HCT116 (cell line): ENCODE data around the gene ALG1. TPM values are rescaled to one million over a fixed set of nuclear protein-coding genes. Genes with fewer than 3 reads are reported as not detected.

Experiments
- ATAC-seq: fragments of 200-7000 bp; cut with Tn5 transposase; 2 replicates; pipeline ENCODE4 v1.9.1; 2020; ENCODE audit warnings: mild to moderate bottlenecking, moderate library complexity
- BruUV-seq: library from RNA; stranded (reverse); fragments of 400-500 nt; replicated peaks from 2 replicates; lab custom pipeline; 2021; lab: Mats Ljungman, UMichigan
- CTCF ChIA-PET: fragments of 300-600 bp; sonication (Branson Sonifier 250); formaldehyde crosslinking; loops from one replicate; lab custom pipeline; 2021; ENCODE audit warnings: antibody characterized with exemption; lab: Charles Lee
- POLR2A ChIA-PET: fragments of 300-600, 350-600 bp; sonication (Branson Sonifier 250); formaldehyde crosslinking; loops from one replicate; lab custom pipeline; 2021; ENCODE audit warnings: antibody characterized with exemption; lab: Charles Lee
- RAD21 ChIA-PET, 2 experiments: fragments of 300-600 bp; sonication (Branson Sonifier 250); formaldehyde crosslinking; loops; one replicate each; lab custom pipeline; 2023; ENCODE audit warnings: low total read pairs in 2 of 2; ENCODE audit not compliant: uncharacterized antibody in 2 of 2, unreplicated experiment in 2 of 2, low non-redundant PET in 1 of 2; lab: Charles Lee
- DNase-seq: peaks from one replicate; pipeline ENCODE4 v3.0.0-alpha.2; 2010; ENCODE audit warnings: low read depth, low spot score
- H2AFZ ChIP-seq: fragments of 200-600 bp; shearing (Covaris generic), sonication (generic); 2 replicates; pipeline ENCODE4 v1.6.1; 2017; ENCODE audit warnings: low read depth, mixed run types, mixed read lengths, antibody characterized with exemption, low read length; ENCODE audit not compliant: poor library complexity, severe bottlenecking
- H3K27ac ChIP-seq: 2 replicates; pipeline ENCODE4 v1.5.1; 2012; ENCODE audit warnings: low read depth, low read length
- H3K27me3 ChIP-seq: fragments of 200-600 bp; sonication (generic); 2 replicates; pipeline ENCODE4 v1.6.1; 2016; ENCODE audit warnings: mixed run types, low read length, mixed read lengths; ENCODE audit not compliant: insufficient read depth
- H3K36me3 ChIP-seq, 2 experiments: fragments of 200-500 bp in 1 of 2; fragments of 200-600 bp in 1 of 2; sonication (Bioruptor generic) in 1 of 2; sonication (generic) in 1 of 2; 2 replicates each; pipeline versions ENCODE4 v1.5.1 to v1.6.1; 2014 to 2016; ENCODE audit warnings: low read length in 2 of 2, inconsistent platforms in 1 of 2, mixed read lengths in 1 of 2, mixed run types in 1 of 2; ENCODE audit not compliant: insufficient read depth in 2 of 2, control insufficient read depth in 1 of 2
- H3K4me1 ChIP-seq, 2 experiments: fragments of 200-600 bp in 1 of 2; sonication (generic) in 1 of 2; 2 replicates each; pipeline versions ENCODE4 v1.5.1 to v1.6.1; 2012 to 2017; ENCODE audit warnings: low read length in 2 of 2, inconsistent platforms in 1 of 2, mild to moderate bottlenecking in 1 of 2, mixed read lengths in 1 of 2, mixed run types in 1 of 2, moderate library complexity in 1 of 2; ENCODE audit not compliant: insufficient read depth in 2 of 2, control insufficient read depth in 1 of 2
- H3K4me2 ChIP-seq: fragments of 200-600 bp; sonication (generic); 2 replicates; pipeline ENCODE4 v1.6.1; 2017; ENCODE audit warnings: mixed run types, low read length, mixed read lengths
- H3K4me3 ChIP-seq, 2 experiments: fragments of 200-600 bp in 1 of 2; sonication (generic) in 1 of 2; replicated peaks in 1 of 2; 2 replicates each; pipeline ENCODE4 v1.5.1; 2011 to 2016; ENCODE audit warnings: low read length in 2 of 2, control low read depth in 1 of 2, low read depth in 1 of 2, mild to moderate bottlenecking in 1 of 2, mixed read lengths in 1 of 2, mixed run types in 1 of 2
- H3K79me2 ChIP-seq: fragments of 200-600 bp; sonication (generic); 2 replicates; pipeline ENCODE4 v1.6.1; 2017; ENCODE audit warnings: mild to moderate bottlenecking, mixed run types, low read length, moderate library complexity, mixed read lengths; ENCODE audit not compliant: insufficient read depth
- H3K9ac ChIP-seq: fragments of 200-600 bp; sonication (generic); 2 replicates; pipeline ENCODE4 v1.6.1; 2016; ENCODE audit warnings: low read length, mixed read lengths
- H3K9me2 ChIP-seq: fragments of 200-600 bp; sonication (generic), shearing (Covaris generic); 2 replicates; pipeline ENCODE4 v1.6.1; 2017; ENCODE audit warnings: mixed run types, mild to moderate bottlenecking, moderate library complexity; ENCODE audit not compliant: insufficient read depth
- H3K9me3 ChIP-seq, 2 experiments: fragments of 200-500 bp in 1 of 2; fragments of 200-600 bp in 1 of 2; sonication (Bioruptor generic) in 1 of 2; sonication (generic) in 1 of 2; 2 replicates each; pipeline ENCODE4 v1.6.1; 2014 to 2017; ENCODE audit warnings: low read length in 2 of 2, mixed read lengths in 2 of 2, inconsistent platforms in 1 of 2, low read depth in 1 of 2, mild to moderate bottlenecking in 1 of 2, mixed run types in 1 of 2, moderate library complexity in 1 of 2; ENCODE audit not compliant: control insufficient read depth in 1 of 2, insufficient read depth in 1 of 2
- H4K20me1 ChIP-seq: fragments of 200-600 bp; sonication (generic), shearing (Covaris generic); 2 replicates; pipeline ENCODE4 v1.6.1; 2017; ENCODE audit warnings: mixed run types, mild to moderate bottlenecking, moderate library complexity; ENCODE audit not compliant: insufficient read depth
- CEBPB ChIP-seq: IDR thresholded peaks from 2 replicates; pipeline ENCODE4 v1.6.1; 2012; ENCODE audit warnings: low read depth
- ELF1 ChIP-seq: IDR thresholded peaks from 2 replicates; pipeline ENCODE4 v1.6.1; 2012; ENCODE audit warnings: low read depth, borderline replicate concordance
- EZH2phosphoT487 ChIP-seq: fragments of 200-600 bp; IDR thresholded peaks from 2 replicates; pipeline ENCODE4 v1.6.1; 2018; ENCODE audit warnings: antibody characterized with exemption, borderline replicate concordance
- FOSL1 ChIP-seq: IDR thresholded peaks from 2 replicates; pipeline ENCODE4 v1.6.1; 2012; ENCODE audit warnings: low read depth
- JUND ChIP-seq: IDR thresholded peaks from 2 replicates; pipeline ENCODE4 v1.6.1; 2012
- POLR2A ChIP-seq: IDR thresholded peaks from 2 replicates; pipeline ENCODE4 v1.7.0; 2011; ENCODE audit warnings: borderline replicate concordance; ENCODE audit not compliant: insufficient read depth, insufficient read length; ENCODE audit errors: extremely low read depth
- POLR2AphosphoS5 ChIP-seq: IDR thresholded peaks from 2 replicates; pipeline ENCODE4 v1.6.1; 2011; ENCODE audit warnings: mild to moderate bottlenecking, low read depth, low read length, moderate library complexity
- REST ChIP-seq: IDR thresholded peaks from 2 replicates; pipeline ENCODE4 v1.6.1; 2012; ENCODE audit warnings: low read depth
- SRF ChIP-seq: IDR thresholded peaks from 2 replicates; pipeline ENCODE4 v1.6.1; 2012; ENCODE audit warnings: low read depth
- TCF7L2 ChIP-seq: IDR thresholded peaks from 2 replicates; pipeline ENCODE4 v1.7.0; 2011; ENCODE audit warnings: borderline replicate concordance, inconsistent platforms; ENCODE audit not compliant: insufficient read depth, insufficient read length; ENCODE audit errors: extremely low read depth
- YY1 ChIP-seq: IDR thresholded peaks from 2 replicates; pipeline ENCODE4 v1.6.1; 2011; ENCODE audit warnings: low read length, low read depth, moderate library complexity, mild to moderate bottlenecking; ENCODE audit not compliant: insufficient replicate concordance; ENCODE audit errors: extremely low read depth
- ZFX ChIP-seq: fragments of 450-650 bp; IDR thresholded peaks from 2 replicates; pipeline ENCODE4 v1.6.1; 2017
- intact Hi-C: fragments of 100-400 bp; cut with micrococcal nuclease; formaldehyde crosslinking; loops from 2 replicates; pipeline ENCODE4 v1.10.0; 2022
- total RNA-seq: library from RNA; stranded (reverse); gene quantifications from one replicate; pipeline ENCODE4 v1.2.1, GENCODE V29; 2021; ENCODE audit not compliant: unreplicated experiment
- TF ChIP-seq, protein P1 (sequence below): IDR thresholded peaks from 2 replicates; pipeline ENCODE4 v1.6.1; 2011; ENCODE audit warnings: mild to moderate bottlenecking, low read length, moderate library complexity; ENCODE audit not compliant: insufficient replicate concordance; ENCODE audit errors: extremely low read depth
- TF ChIP-seq, protein P2 (sequence below): IDR thresholded peaks from 2 replicates; pipeline ENCODE4 v1.6.1; 2012

The ALG1 gene
- total RNA-seq, 1 experiment from 2014 or later, result 27.1 TPM

GRCh38 chr16:5070431-5071186 lies 1.0 kb upstream of the ALG1 start:
- Histone ChIP-seq H3K79me2 (peaks cover 33% of the 10 kb centered on the region), H3K9me2 (no peaks in the 10 kb centered on the region), H3K27ac (no peak overlapping the region), H3K9me3 (no peaks in the 10 kb centered on the region), H3K4me2 (peak overlapping the region; percentile 92; the same call in 1 of the 2 replicates), H3K36me3 (peaks cover 0 to 5% of the 10 kb centered on the region in 2 experiments; a peak in 1 of 4 replicates), H3K27me3 (0 out of 2 replicates have a peak, but pooled peaks cover 4% of the 10 kb centered on the region), H3K4me3 (no peak overlapping the region), H3K4me1 (peaks cover 4 to 16% of the 10 kb centered on the region in 2 experiments; a peak in 3 of 4 replicates), H4K20me1 (no peaks in the 10 kb centered on the region), H3K9ac (no peak overlapping the region), H2AFZ (peak overlapping the region; percentile 75)
- ATAC-seq, result no peak
- no peak for TF ChIP-seq CEBPB
- no peak for TF ChIP-seq JUND
- no peak for TF ChIP-seq REST
- TF ChIP-seq ELF1, result no peak
- TF ChIP-seq, protein P1, sequence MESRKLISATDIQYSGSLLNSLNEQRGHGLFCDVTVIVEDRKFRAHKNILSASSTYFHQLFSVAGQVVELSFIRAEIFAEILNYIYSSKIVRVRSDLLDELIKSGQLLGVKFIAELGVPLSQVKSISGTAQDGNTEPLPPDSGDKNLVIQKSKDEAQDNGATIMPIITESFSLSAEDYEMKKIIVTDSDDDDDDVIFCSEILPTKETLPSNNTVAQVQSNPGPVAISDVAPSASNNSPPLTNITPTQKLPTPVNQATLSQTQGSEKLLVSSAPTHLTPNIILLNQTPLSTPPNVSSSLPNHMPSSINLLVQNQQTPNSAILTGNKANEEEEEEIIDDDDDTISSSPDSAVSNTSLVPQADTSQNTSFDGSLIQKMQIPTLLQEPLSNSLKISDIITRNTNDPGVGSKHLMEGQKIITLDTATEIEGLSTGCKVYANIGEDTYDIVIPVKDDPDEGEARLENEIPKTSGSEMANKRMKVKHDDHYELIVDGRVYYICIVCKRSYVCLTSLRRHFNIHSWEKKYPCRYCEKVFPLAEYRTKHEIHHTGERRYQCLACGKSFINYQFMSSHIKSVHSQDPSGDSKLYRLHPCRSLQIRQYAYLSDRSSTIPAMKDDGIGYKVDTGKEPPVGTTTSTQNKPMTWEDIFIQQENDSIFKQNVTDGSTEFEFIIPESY, result no peak
- TF ChIP-seq ZFX, result no peak
- no peak for TF ChIP-seq TCF7L2
- TF ChIP-seq POLR2AphosphoS5, result no peak
- TF ChIP-seq SRF, result no peak
- TF ChIP-seq EZH2phosphoT487, result no peak
- no peak for TF ChIP-seq POLR2A
- TF ChIP-seq FOSL1, result no peak
- TF ChIP-seq, protein P2, sequence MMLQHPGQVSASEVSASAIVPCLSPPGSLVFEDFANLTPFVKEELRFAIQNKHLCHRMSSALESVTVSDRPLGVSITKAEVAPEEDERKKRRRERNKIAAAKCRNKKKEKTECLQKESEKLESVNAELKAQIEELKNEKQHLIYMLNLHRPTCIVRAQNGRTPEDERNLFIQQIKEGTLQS, result no peak
- TF ChIP-seq YY1, result no peak
- ChIA-PET RAD21 (no interaction called here), POLR2A (no interaction called here), CTCF (no interaction called here)
- DNase-seq, result no peak
- no TSS peak for BruUV-seq
- intact Hi-C loops, result no loop called here
